K562 (cell line): ENCODE results near the gene FAM53C. TPM values are rescaled to one million over a fixed set of nuclear protein-coding genes. Genes with fewer than 3 reads are reported as not detected.
A peak's percentile ranks its signal among the peaks of the same experiment; 100 is the strongest.

Experiments used
- CREB3L1 ChIP-seq: fragments of 450-650 bp; IDR thresholded peaks from 2 replicates; pipeline ENCODE4 v1.6.1; 2014; ENCODE audit warnings: low read depth, mild to moderate bottlenecking, moderate library complexity, borderline replicate concordance
- ESRRA ChIP-seq: fragments of 450-650 bp; IDR thresholded peaks from 2 replicates; pipeline ENCODE4 v1.6.1; 2014; ENCODE audit warnings: low read depth, mild to moderate bottlenecking, moderate library complexity, borderline replicate concordance
- HES1 ChIP-seq: fragments of 450-650 bp; IDR thresholded peaks from 2 replicates; pipeline ENCODE4 v1.6.1; 2016; ENCODE audit warnings: low read depth, mild to moderate bottlenecking, moderate library complexity
- KDM4B ChIP-seq, 2 experiments: fragments of 450-650 bp in 1 of 2; sonication (generic) in 1 of 2; IDR thresholded peaks; 2 replicates each; pipeline ENCODE4 v1.6.1; 2016 to 2017; ENCODE audit warnings: borderline replicate concordance in 2 of 2, antibody characterized with exemption in 1 of 2, low read depth in 1 of 2, mild to moderate bottlenecking in 1 of 2
- NFRKB ChIP-seq: fragments of 450-650 bp; IDR thresholded peaks from 2 replicates; pipeline ENCODE4 v1.6.1; 2016; ENCODE audit warnings: low read depth
- PHB2 ChIP-seq: fragments of 450-650 bp; IDR thresholded peaks from 2 replicates; pipeline ENCODE4 v1.6.1; 2017; ENCODE audit warnings: low read depth
- SETDB1 ChIP-seq: IDR thresholded peaks from one replicate; pipeline ENCODE4 v1.6.1; 2012; ENCODE audit warnings: low read length, control low read depth, inconsistent platforms
- STAT6 ChIP-seq: sonication (generic); formaldehyde crosslinking; IDR thresholded peaks from 2 replicates; pipeline ENCODE4 v1.8.1; 2023; ENCODE audit warnings: mild to moderate bottlenecking, missing genetic modification reagents
- ZNF347 ChIP-seq: fragments of 450-650 bp; formaldehyde crosslinking; IDR thresholded peaks from 2 replicates; pipeline ENCODE4 v1.4.0; 2020; ENCODE audit warnings: low read depth, mild to moderate bottlenecking, moderate library complexity
- ZNF384 ChIP-seq: IDR thresholded peaks from 2 replicates; pipeline ENCODE4 v1.6.1; 2012; ENCODE audit warnings: low read depth, low read length, improper control_type of control experiment
- ZNF41 ChIP-seq: fragments of 250-450 bp; sonication (Bioruptor Pico); conservative IDR thresholded peaks from 2 replicates; pipeline ENCODE4 v1.4.0; 2020; ENCODE audit warnings: mild to moderate bottlenecking
- ZNF518B ChIP-seq: fragments of 250-450 bp; sonication (Bioruptor Pico); IDR thresholded peaks from 2 replicates; pipeline ENCODE4 v1.5.0; 2021; ENCODE audit warnings: mild to moderate bottlenecking, moderate library complexity
- polyA plus RNA-seq, 8 experiments: library from polyadenylated mRNA; depleted of rRNA in 4 of 8; stranded (reverse) in 5 of 8; unstranded in 3 of 8; fragments of >200 nt; fragmentation: Nextera tagmentation in 2 of 8; fragmentation: Illumina TruSeq in 1 of 8; extraction: Ambion mirVana in 2 of 8; extraction: Trizol in 1 of 8; gene quantifications; 2 replicates each; pipeline versions ENCODE4 v1.2.1 to v1.2.3, GENCODE V29; 2011 to 2014; ENCODE audit warnings: inconsistent platforms in 1 of 8, missing spikeins in 1 of 8
- total RNA-seq, 7 experiments: library from RNA; depleted of rRNA in 6 of 7; stranded (reverse); fragments of >200 nt in 6 of 7; fragmentation: Illumina TruSeq in 2 of 7; extraction: Trizol in 2 of 7; gene quantifications; 2 replicates each; pipeline versions ENCODE4 v1.2.1 to v1.2.3, GENCODE V29; 2011 to 2021; ENCODE audit warnings: low replicate concordance in 1 of 7

FAM53C gene
- total and polyA plus RNA-seq, 9 of the 15 experiments (the other 6 are each of a cell fraction or from before 2014, with no cell fraction given): 9.7 to 38.5 (median 25.2) TPM

GRCh38 chr5:138331449-138332368 is 6.4 kb upstream of the FAM53C start, which contains the start of gene CDC25C (continued):
- TF ChIP-seq CREB3L1 (0 out of 2 replicates have a peak, but pooled peaks have one; percentile 21), NFRKB (peak; percentile 25; the same call in 1 of the 2 replicates), ZNF347 (CRISPR knock-in tag) (no peak), ESRRA (no peak), ZNF518B (CRISPR knock-in tag) (no peak), ZNF384 (no peak), ZNF41 (CRISPR knock-in tag) (no peak), KDM4B (IDR thresholded peaks at IDR 0.05; ENCODE audit: borderline replicate concordance in 2 of 2, low read depth in 1 of 2) (no peak), SETDB1 (no peak), STAT6 (CRISPR knock-in tag) (no peak), HES1 (no peak), PHB2 (no peak)
